GM18951 (cell line): ENCODE results near the gene LRGUK.

ENCODE experiments used
- POLR2A ChIP-seq: IDR thresholded peaks from 4 replicates; pipeline ENCODE4 v1.6.1; 2011; ENCODE audit warnings: mild to moderate bottlenecking; ENCODE audit not compliant: insufficient read length, insufficient read depth; ENCODE audit errors: extremely low read depth
- in situ Hi-C: fragments of 300-500 bp; cut with MboI; formaldehyde crosslinking; loops from one replicate; pipeline ENCODE4 v1.12.0; 2022; ENCODE audit warnings: low sequenced_read_pairs, mixed read lengths, inconsistent platforms; ENCODE audit not compliant: unreplicated experiment

LRGUK gene

GRCh38 chr7:134300988-134301387 lies 173.8 kb downstream of the LRGUK start:
- in situ Hi-C loops = no loop called here
- no peak for TF ChIP-seq POLR2A

GRCh38 chr7:134301592-134301991 lies 174.5 kb downstream of the LRGUK start:
- no peak for TF ChIP-seq POLR2A
- in situ Hi-C loops = no loop called here

GRCh38 chr7:134302120-134302519 lies 175.0 kb downstream of the LRGUK start:
- TF ChIP-seq POLR2A = no peak
- in situ Hi-C loops = no loop called here

GRCh38 chr7:134307320-134307719 lies 180.2 kb downstream of the LRGUK start:
- in situ Hi-C loops = no loop called here
- TF ChIP-seq POLR2A = no peak

- TF ChIP-seq POLR2A = no peak
- in situ Hi-C loops = no loop called here
Measured at GRCh38 chr7:134308548-134308947, 181.4 kb downstream of the LRGUK start.

GRCh38 chr7:134311807-134312206 lies 184.7 kb downstream of the LRGUK start:
- no peak for TF ChIP-seq POLR2A
- in situ Hi-C loops = no loop called here

GRCh38 chr7:134312717-134313116 lies 185.6 kb downstream of the LRGUK start:
- in situ Hi-C loops = no loop called here
- TF ChIP-seq POLR2A = no peak

- in situ Hi-C loops = no loop called here
- TF ChIP-seq POLR2A = no peak
Measured at GRCh38 chr7:134313543-134313942, 186.4 kb downstream of the LRGUK start.
